H1 (cell line): ENCODE measurements around the gene TEX14. TPM values are rescaled to one million over a fixed set of nuclear protein-coding genes. Genes with fewer than 3 reads are reported as not detected.
A peak's percentile ranks its signal among the peaks of the same experiment; 100 is the strongest.

ENCODE experiments used
- CTCF ChIA-PET: fragments of 300-600 bp; sonication (Branson Sonifier 250); formaldehyde crosslinking; loops from one replicate; lab custom pipeline; 2021; ENCODE audit not compliant: partially characterized antibody; lab: Charles Lee
- POLR2A ChIA-PET: fragments of 300-600 bp; sonication (Branson Sonifier 250); formaldehyde crosslinking; loops from one replicate; lab custom pipeline; 2021; ENCODE audit warnings: inconsistent platforms; ENCODE audit not compliant: partially characterized antibody; lab: Charles Lee
- DNase-seq, 2 experiments: peaks; one replicate each; pipeline versions ENCODE4 v3.0.0 to v3.0.0-alpha.2; 2010 to 2022; ENCODE audit warnings: low spot score in 2 of 2, low read depth in 1 of 2, mixed read lengths in 1 of 2
- FAIRE-seq: peaks from 2 replicates; lab custom pipeline; 2011; peaks lifted over from hg19 to GRCh38; lab: Jason Lieb, UNC
- H2AFZ ChIP-seq: 2 replicates; pipeline ENCODE4 v1.8.1; 2012; ENCODE audit warnings: low read length, inconsistent platforms
- H2AK5ac ChIP-seq: 2 replicates; pipeline ENCODE4 v1.6.1; 2013; ENCODE audit warnings: low read depth, low read length
- H2BK120ac ChIP-seq: replicated peaks from 2 replicates; pipeline ENCODE3; 2013; ENCODE audit warnings: low read depth, low read length, inconsistent platforms
- H2BK12ac ChIP-seq: 2 replicates; pipeline ENCODE4 v1.6.1; 2013; ENCODE audit warnings: low read depth, low read length
- H2BK15ac ChIP-seq: 2 replicates; pipeline ENCODE4 v1.6.1; 2013; ENCODE audit warnings: low read length
- H2BK20ac ChIP-seq: 2 replicates; pipeline ENCODE4 v1.6.1; 2013; ENCODE audit warnings: low read length
- H2BK5ac ChIP-seq: 2 replicates; pipeline ENCODE4 v1.6.1; 2013; ENCODE audit warnings: low read depth, low read length
- H3K14ac ChIP-seq: 2 replicates; pipeline ENCODE4 v1.6.1; 2013; ENCODE audit warnings: inconsistent platforms; ENCODE audit not compliant: insufficient read length
- H3K18ac ChIP-seq: 2 replicates; pipeline ENCODE4 v1.6.1; 2013; ENCODE audit warnings: low read length; ENCODE audit errors: extremely low read depth
- H3K23ac ChIP-seq: 2 replicates; pipeline ENCODE4 v1.6.1; 2013; ENCODE audit warnings: inconsistent platforms; ENCODE audit not compliant: insufficient read length
- H3K23me2 ChIP-seq: 2 replicates; pipeline ENCODE4 v1.6.1; 2013; ENCODE audit warnings: low read depth, low read length
- H3K27ac ChIP-seq: 2 replicates; pipeline ENCODE4 v1.6.1; 2011; ENCODE audit warnings: low read depth, low read length, inconsistent platforms
- H3K27me3 ChIP-seq, 4 experiments: replicated peaks in 1 of 4; 1 replicate in 1 of 4; 2 replicates in 3 of 4; pipeline versions ENCODE4 v1.6.1 to v1.8.1; 2011 to 2013; ENCODE audit warnings: low read length in 3 of 4, mild to moderate bottlenecking in 3 of 4, inconsistent platforms in 2 of 4, mixed read lengths in 2 of 4, moderate library complexity in 1 of 4; ENCODE audit not compliant: control insufficient read depth in 3 of 4, insufficient read depth in 3 of 4; ENCODE audit errors: extremely low read depth in 1 of 4
- H3K36me3 ChIP-seq, 4 experiments: 2 replicates each; pipeline versions ENCODE4 v1.6.1 to v1.8.1; 2011 to 2013; ENCODE audit warnings: mild to moderate bottlenecking in 4 of 4, low read length in 3 of 4, moderate library complexity in 2 of 4, control low read depth in 1 of 4, inconsistent platforms in 1 of 4; ENCODE audit not compliant: insufficient read depth in 4 of 4, control insufficient read depth in 2 of 4
- H3K4ac ChIP-seq: replicated peaks from 2 replicates; pipeline ENCODE3; 2013; ENCODE audit warnings: low read length, low read depth, mixed read lengths, inconsistent platforms; ENCODE audit not compliant: insufficient read length
- H3K4me1 ChIP-seq, 4 experiments: replicated peaks in 1 of 4; 1 replicate in 1 of 4; 2 replicates in 3 of 4; pipeline versions ENCODE4 v1.6.1 to v1.8.1; 2011 to 2013; ENCODE audit warnings: low read length in 3 of 4, inconsistent platforms in 2 of 4, mixed read lengths in 1 of 4; ENCODE audit not compliant: insufficient read depth in 4 of 4, control insufficient read depth in 3 of 4
- H3K4me2 ChIP-seq, 2 experiments: 2 replicates each; pipeline versions ENCODE4 v1.6.1 to v1.8.1; 2011 to 2013; ENCODE audit warnings: low read depth in 2 of 2, low read length in 2 of 2, control low read depth in 1 of 2, inconsistent platforms in 1 of 2, mild to moderate bottlenecking in 1 of 2; ENCODE audit not compliant: insufficient read depth in 1 of 2
- H3K4me3 ChIP-seq, 4 experiments: fragments of 200-600, 300-600 bp in 1 of 4; sonication (generic), shearing (Covaris generic), sonication (Bioruptor Twin) in 1 of 4; 2 replicates each; pipeline versions ENCODE4 v1.5.1 to v1.8.1; 2011 to 2016; ENCODE audit warnings: low read length in 4 of 4, low read depth in 3 of 4, control low read depth in 2 of 4, inconsistent platforms in 2 of 4, mild to moderate bottlenecking in 2 of 4, mixed read lengths in 1 of 4, moderate library complexity in 1 of 4; ENCODE audit not compliant: insufficient read depth in 2 of 4; ENCODE audit errors: extremely low read depth in 1 of 4
- H3K56ac ChIP-seq: replicated peaks from 2 replicates; pipeline ENCODE3; 2013; ENCODE audit warnings: low read depth, mild to moderate bottlenecking, mixed read lengths, low read length, inconsistent platforms; ENCODE audit not compliant: insufficient read length
- H3K79me1 ChIP-seq: 2 replicates; pipeline ENCODE4 v1.6.1; 2013; ENCODE audit warnings: low read depth, low read length, control low read depth
- H3K79me2 ChIP-seq, 2 experiments: 2 replicates each; pipeline versions ENCODE4 v1.6.1 to v1.8.1; 2012 to 2013; ENCODE audit warnings: low read length in 2 of 2, mild to moderate bottlenecking in 2 of 2, inconsistent platforms in 1 of 2; ENCODE audit not compliant: insufficient read depth in 2 of 2, control insufficient read depth in 1 of 2
- H3K9ac ChIP-seq, 4 experiments: replicated peaks in 1 of 4; 1 replicate in 1 of 4; 2 replicates in 3 of 4; pipeline versions ENCODE4 v1.6.1 to v1.8.1; 2011 to 2013; ENCODE audit warnings: low read depth in 3 of 4, low read length in 3 of 4, control low read depth in 2 of 4, mild to moderate bottlenecking in 2 of 4, moderate library complexity in 2 of 4, inconsistent platforms in 1 of 4; ENCODE audit errors: extremely low read depth in 1 of 4
- H3K9me3 ChIP-seq, 2 experiments: 2 replicates each; pipeline versions ENCODE4 v1.6.1 to v1.8.1; 2012 to 2013; ENCODE audit warnings: mild to moderate bottlenecking in 2 of 2, moderate library complexity in 2 of 2, control low read depth in 1 of 2, inconsistent platforms in 1 of 2, low read depth in 1 of 2, low read length in 1 of 2, mixed read lengths in 1 of 2; ENCODE audit not compliant: insufficient read depth in 2 of 2
- H4K20me1 ChIP-seq, 2 experiments: replicated peaks in 1 of 2; 2 replicates each; pipeline versions ENCODE3 to v1.8.1; 2011 to 2013; ENCODE audit warnings: inconsistent platforms in 2 of 2, low read length in 2 of 2, mild to moderate bottlenecking in 1 of 2; ENCODE audit not compliant: insufficient read depth in 2 of 2, control insufficient read depth in 1 of 2
- H4K5ac ChIP-seq: 2 replicates; pipeline ENCODE4 v1.6.1; 2013; ENCODE audit warnings: low read length, low read depth, mixed read lengths, inconsistent platforms; ENCODE audit not compliant: insufficient read length
- H4K8ac ChIP-seq: 2 replicates; pipeline ENCODE4 v1.8.0; 2013; ENCODE audit warnings: mild to moderate bottlenecking, moderate library complexity, low read length, inconsistent platforms; ENCODE audit not compliant: insufficient read depth; ENCODE audit errors: extremely low read depth
- H4K91ac ChIP-seq: replicated peaks from 2 replicates; pipeline ENCODE3; 2013; ENCODE audit warnings: low read length, mixed read lengths, inconsistent platforms; ENCODE audit not compliant: insufficient read length
- ASH2L ChIP-seq: fragments of 200-600, 300-600 bp; sonication (generic); IDR thresholded peaks from one replicate; pipeline ENCODE4 v1.7.1; 2017; ENCODE audit warnings: low read length
- EZH2 ChIP-seq: fragments of 200-600 bp; sonication (generic); IDR thresholded peaks from 2 replicates; pipeline ENCODE4 v1.7.1; 2012; ENCODE audit warnings: low read depth, mild to moderate bottlenecking, moderate library complexity, low read length, inconsistent platforms; ENCODE audit not compliant: severe bottlenecking
- POLR2AphosphoS5 ChIP-seq: IDR thresholded peaks from 2 replicates; pipeline ENCODE4 v1.6.1; 2011; ENCODE audit warnings: low read depth, low read length
- ZNF274 ChIP-seq: IDR thresholded peaks from 2 replicates; pipeline ENCODE4 v1.7.0; 2012; ENCODE audit warnings: low read length, borderline replicate concordance; ENCODE audit errors: extremely low read depth
- WGBS, 2 experiments: shearing (Covaris generic) in 1 of 2; methylation state at CpG; one replicate each; pipeline versions ENCODE4 v1.1.6 to v1.1.7; 2013 to 2015; ENCODE audit warnings: low lambda C conversion rate in 2 of 2, mixed read lengths in 2 of 2, inconsistent platforms in 1 of 2, low coverage in 1 of 2, missing lambda C conversion rate in 1 of 2; ENCODE audit not compliant: insufficient replicate concordance in 2 of 2, insufficient coverage in 1 of 2, insufficient read length in 1 of 2; ENCODE audit errors: extremely low coverage in 1 of 2, missing lambda C conversion rate in 1 of 2; 5-methylcytosine and 5-hydroxymethylcytosine counted together
- polyA plus RNA-seq, 7 experiments: library from polyadenylated mRNA; depleted of rRNA in 3 of 7; stranded (reverse) in 5 of 7; unstranded in 2 of 7; fragments of >200 nt in 5 of 7; fragments of 200-250 nt in 2 of 7; gene quantifications; 1 replicate in 5 of 7; 2 replicates in 1 of 7; 4 replicates in 1 of 7; pipeline versions ENCODE4 v1.2.1 to v1.2.3, GENCODE V29; 2011 to 2013; ENCODE audit warnings: missing spikeins in 2 of 7, mixed read lengths in 2 of 7
- total RNA-seq: library from RNA; stranded (reverse); fragmentation: NEBNext Ultra II Directional; extraction: Animal tissue kit (Norgen Biotek cat#: 25700); gene quantifications from 2 replicates; pipeline ENCODE4 v1.2.1, GENCODE V29; 2021

TEX14 gene
- total and polyA plus RNA-seq, 2 of the 8 experiments (the other 6 are each of a cell fraction or from before 2014, with no cell fraction given) = 0.83 to 2.5 TPM

GRCh38 chr17:58527949-58528348 is 163.9 kb downstream of the TEX14 start:
- no peak overlapping the region for H3K18ac ChIP-seq
- H3K79me1 ChIP-seq = no peaks in the 10 kb centered on the region
- no peaks in the 10 kb centered on the region for H3K9me3 ChIP-seq
- no peak overlapping the region for H4K5ac ChIP-seq
- H3K9ac ChIP-seq = no peak overlapping the region
- DNase-seq = no peak
- no peak overlapping the region for H2AK5ac ChIP-seq
- no peak overlapping the region for H2BK120ac ChIP-seq
- no peak overlapping the region for H2BK12ac ChIP-seq
- WGBS, 2 experiments = 58% methylated on average over 3 of the region's 3 CpGs; no CpG with 5 or more reads in 1 of the 2 experiments
- no peak overlapping the region for H3K4me2 ChIP-seq
- H3K23me2 ChIP-seq = peaks cover 12% of the 10 kb centered on the region
- FAIRE-seq = no peak
- H2AFZ ChIP-seq = no peak overlapping the region
- peaks cover 0 to 5% (median 0%) of the 10 kb centered on the region in 4 experiments; a peak in 3 of 7 replicates for H3K27me3 ChIP-seq
- no peak overlapping the region for H3K23ac ChIP-seq
- no peak overlapping the region for H4K8ac ChIP-seq
- H3K56ac ChIP-seq = no peak overlapping the region
- no peak overlapping the region for H3K14ac ChIP-seq
- H3K79me2 ChIP-seq = no peaks in the 10 kb centered on the region
- no peaks in the 10 kb centered on the region for H3K36me3 ChIP-seq
- 0 out of 2 replicates have a peak overlapping the region, but pooled peaks have one; percentile 9 for H2BK5ac ChIP-seq
- no peak overlapping the region for H4K91ac ChIP-seq
- no peak overlapping the region for H3K4me3 ChIP-seq
- TF ChIP-seq EZH2 = no peak
- no peak for TF ChIP-seq POLR2AphosphoS5
- no peak for TF ChIP-seq ASH2L
- TF ChIP-seq ZNF274 = no peak
- TF ChIP-seq, all 59 proteins: peak for 0
- CTCF ChIA-PET = interaction anchor here (0.7 to 16.5 kb wide), 9 partner anchors 7 to 477 kb away, joined by 3 to 163 read pairs (median 3); a partner anchor contains a TSS
- no peak overlapping the region for H2BK20ac ChIP-seq
- no peak overlapping the region for H2BK15ac ChIP-seq
- no peak overlapping the region for H3K4ac ChIP-seq
- H3K4me1 ChIP-seq = peaks cover 7 to 18% (median 9%) of the 10 kb centered on the region in 4 experiments
- POLR2A ChIA-PET = interaction anchor here (0.6 to 5.1 kb wide), 6 partner anchors 9 to 104 kb away, joined by 3 to 28 read pairs (median 6); partner anchors contain the start of gene MTMR4
- H3K27ac ChIP-seq = no peak overlapping the region
- no peaks in the 10 kb centered on the region for H4K20me1 ChIP-seq
